Spleen (tissue), 11 donors: Measurements from ENCODE around the gene C1QL1. TPM values are rescaled to one million over a fixed set of nuclear protein-coding genes. Genes with fewer than 3 reads are reported as not detected.

ENCODE experiments used
- DNase-seq: peaks from one replicate; pipeline ENCODE4 v3.0.0-alpha.2; 2020
- H3K27ac ChIP-seq, 8 donors: fragments of 200-600 bp; sonication (generic) in 7 of 8; 1 replicate in 4 of 8; 2 replicates in 4 of 8; pipeline versions ENCODE4 v1.5.0 to v1.8.0; 2016 to 2021; ENCODE audit warnings: inconsistent platforms in 4 of 8, mild to moderate bottlenecking in 4 of 8, moderate library complexity in 1 of 8
- H3K27me3 ChIP-seq, 7 donors: fragments of 200-600 bp; sonication (generic) in 6 of 7; replicated peaks in 1 of 7; 1 replicate in 4 of 7; 2 replicates in 3 of 7; pipeline versions ENCODE4 v1.5.0 to v1.8.0; 2016 to 2021; ENCODE audit warnings: inconsistent platforms in 3 of 7, mild to moderate bottlenecking in 1 of 7
- H3K36me3 ChIP-seq, 6 donors: fragments of 200-600 bp; sonication (generic) in 5 of 6; 1 replicate in 4 of 6; 2 replicates in 2 of 6; pipeline versions ENCODE4 v1.5.0 to v1.8.0; 2016 to 2021; ENCODE audit warnings: inconsistent platforms in 2 of 6
- H3K4me1 ChIP-seq, 6 donors: fragments of 200-600 bp; sonication (generic) in 5 of 6; 1 replicate in 3 of 6; 2 replicates in 3 of 6; pipeline versions ENCODE4 v1.5.0 to v1.8.0; 2016 to 2021; ENCODE audit warnings: inconsistent platforms in 3 of 6
- H3K4me3 ChIP-seq, 8 donors: fragments of 200-600 bp; sonication (generic) in 7 of 8; 1 replicate in 4 of 8; 2 replicates in 4 of 8; pipeline versions ENCODE4 v1.5.0 to v1.8.0; 2016 to 2021; ENCODE audit warnings: inconsistent platforms in 4 of 8, mild to moderate bottlenecking in 4 of 8, moderate library complexity in 2 of 8
- H3K9me3 ChIP-seq, 8 donors: fragments of 200-600 bp; sonication (generic) in 7 of 8; 1 replicate in 4 of 8; 2 replicates in 4 of 8; pipeline versions ENCODE4 v1.5.0 to v1.8.0; 2016 to 2021; ENCODE audit warnings: inconsistent platforms in 4 of 8
- POLR2A ChIP-seq, 3 donors: fragments of 450-650 bp; IDR thresholded peaks; one replicate each; pipeline ENCODE4 v1.5.1; 2017; ENCODE audit warnings: antibody characterized with exemption in 3 of 3, mild to moderate bottlenecking in 1 of 3
- POLR2AphosphoS5 ChIP-seq, 3 donors: sonication (generic); formaldehyde crosslinking; IDR thresholded peaks; one replicate each; pipeline ENCODE4 v1.5.1; 2017; ENCODE audit warnings: antibody characterized with exemption in 3 of 3
- WGBS, 5 donors: extraction: QIAGEN DNeasy Blood & Tissue Kit in 3 of 5; methylation state at CpG; one replicate each; pipeline versions ENCODE4 v1.1.5 to v1.1.7; 2013 to 2018; 5-methylcytosine and 5-hydroxymethylcytosine counted together
- intact Hi-C: fragments of 100-400 bp; cut with DNase I; formaldehyde crosslinking; loops from one replicate; pipeline ENCODE4 v1.15.0; 2023; ENCODE audit warnings: low total_unique reads
- polyA plus RNA-seq, 3 donors: library from polyadenylated mRNA; stranded (reverse); fragments of 200-250 nt; gene quantifications; one replicate each; pipeline ENCODE4 v1.2.1, GENCODE V29; 2013
- total RNA-seq, 7 donors: library from RNA; depleted of rRNA in 3 of 7; stranded (reverse); fragments of >200 nt in 3 of 7; fragmentation: NEBNext Ultra II Directional in 4 of 7; extraction: Animal tissue kit (Norgen Biotek cat#: 25700) in 4 of 7; gene quantifications; one replicate each; pipeline versions ENCODE4 v1.1.0 to v1.2.1, GENCODE V29; 2016 to 2021
- TF ChIP-seq, protein P1 (sequence below), 11 experiments: fragments of 200-600 bp in 7 of 11; fragments of 450-650 bp in 4 of 11; sonication (generic) in 4 of 11; IDR thresholded peaks in 8 of 11; conservative IDR thresholded peaks in 3 of 11; 1 replicate in 7 of 11; 2 replicates in 4 of 11; pipeline versions ENCODE4 v1.4.0 to v1.8.0; 2016 to 2021; ENCODE audit warnings: antibody characterized with exemption in 11 of 11, inconsistent platforms in 4 of 11, mild to moderate bottlenecking in 1 of 11
- donor health status: healthy with polysubstance abuse.
- donor health status: DM: no; HTN: no; CAD: no; lungs with moderate emphysema.
- donor health status: DM: no; HTN: no; CAD: no.
- donor health status: Bipolar disorder and iron deficiency.
- donor health status: healthy.
- donor health status: DM: no; HTN: no; CAD: no.
- donor health status: DM: yes; HTN: yes; CAD: no.

Gene C1QL1
- total and polyA plus RNA-seq, 10 donors: 0.20 to 0.38 TPM; not detected in 8

DNA sequence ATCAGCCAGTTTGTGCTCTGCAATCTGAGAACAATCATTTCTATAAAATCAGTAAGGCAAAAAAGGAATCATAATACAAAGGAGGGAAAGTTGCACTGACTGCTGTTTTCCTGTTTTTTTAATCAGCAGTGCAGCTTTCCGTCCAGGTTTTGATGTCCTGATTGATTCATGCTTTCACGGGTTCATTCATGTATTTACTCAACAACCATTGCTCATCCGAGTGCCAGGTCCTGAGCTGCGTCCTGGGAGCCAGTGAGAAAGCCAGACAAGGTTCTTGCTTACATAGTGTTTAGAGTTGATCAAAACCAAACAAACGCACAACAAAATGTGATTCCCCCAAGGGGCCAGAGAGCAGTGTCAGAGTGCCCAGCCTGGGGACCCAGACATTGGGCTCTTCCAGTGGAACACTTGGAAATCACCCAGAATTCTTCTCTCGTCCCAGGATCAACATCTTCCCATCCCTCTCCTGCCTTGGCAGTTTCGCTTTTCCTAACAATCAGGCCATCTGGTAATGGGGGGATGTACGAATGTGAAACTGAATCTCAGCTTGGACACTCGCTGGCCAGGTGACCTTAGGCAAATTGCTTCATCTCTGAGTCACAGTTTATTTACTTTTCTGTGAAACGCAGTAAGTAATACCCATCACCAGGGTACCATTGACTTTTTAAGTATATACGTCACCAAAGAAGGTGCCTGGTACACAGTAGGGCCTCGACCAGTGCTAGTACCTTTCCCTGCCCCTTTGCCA lies 13.3 kb upstream of the C1QL1 start:
- no peak overlapping the region for H3K27ac ChIP-seq
- H3K9me3 ChIP-seq: no peaks in the 10 kb centered on the region
- H3K36me3 ChIP-seq: no peaks in the 10 kb centered on the region
- H3K27me3 ChIP-seq: peaks cover 0 to 57% (median 8%) of the 10 kb centered on the region in 7 donors
- peaks cover 0 to 4% (median 0%) of the 10 kb centered on the region in 6 donors for H3K4me1 ChIP-seq
- DNase-seq: no peak
- no peak overlapping the region for H3K4me3 ChIP-seq
- intact Hi-C loops: no loop called here
- no peak for TF ChIP-seq POLR2A (IDR thresholded peaks at IDR 0.05)
- TF ChIP-seq, protein P1, sequence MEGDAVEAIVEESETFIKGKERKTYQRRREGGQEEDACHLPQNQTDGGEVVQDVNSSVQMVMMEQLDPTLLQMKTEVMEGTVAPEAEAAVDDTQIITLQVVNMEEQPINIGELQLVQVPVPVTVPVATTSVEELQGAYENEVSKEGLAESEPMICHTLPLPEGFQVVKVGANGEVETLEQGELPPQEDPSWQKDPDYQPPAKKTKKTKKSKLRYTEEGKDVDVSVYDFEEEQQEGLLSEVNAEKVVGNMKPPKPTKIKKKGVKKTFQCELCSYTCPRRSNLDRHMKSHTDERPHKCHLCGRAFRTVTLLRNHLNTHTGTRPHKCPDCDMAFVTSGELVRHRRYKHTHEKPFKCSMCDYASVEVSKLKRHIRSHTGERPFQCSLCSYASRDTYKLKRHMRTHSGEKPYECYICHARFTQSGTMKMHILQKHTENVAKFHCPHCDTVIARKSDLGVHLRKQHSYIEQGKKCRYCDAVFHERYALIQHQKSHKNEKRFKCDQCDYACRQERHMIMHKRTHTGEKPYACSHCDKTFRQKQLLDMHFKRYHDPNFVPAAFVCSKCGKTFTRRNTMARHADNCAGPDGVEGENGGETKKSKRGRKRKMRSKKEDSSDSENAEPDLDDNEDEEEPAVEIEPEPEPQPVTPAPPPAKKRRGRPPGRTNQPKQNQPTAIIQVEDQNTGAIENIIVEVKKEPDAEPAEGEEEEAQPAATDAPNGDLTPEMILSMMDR (IDR thresholded peaks at IDR 0.05 in 8 of 11, conservative IDR thresholded peaks at IDR 0.05 in 3 of 11): no peak
- TF ChIP-seq POLR2AphosphoS5 (IDR thresholded peaks at IDR 0.05): no peak
- 43 to 65% (median 50%) methylated on average over 12 of the region's 12 CpGs for WGBS, 5 donors

DNA sequence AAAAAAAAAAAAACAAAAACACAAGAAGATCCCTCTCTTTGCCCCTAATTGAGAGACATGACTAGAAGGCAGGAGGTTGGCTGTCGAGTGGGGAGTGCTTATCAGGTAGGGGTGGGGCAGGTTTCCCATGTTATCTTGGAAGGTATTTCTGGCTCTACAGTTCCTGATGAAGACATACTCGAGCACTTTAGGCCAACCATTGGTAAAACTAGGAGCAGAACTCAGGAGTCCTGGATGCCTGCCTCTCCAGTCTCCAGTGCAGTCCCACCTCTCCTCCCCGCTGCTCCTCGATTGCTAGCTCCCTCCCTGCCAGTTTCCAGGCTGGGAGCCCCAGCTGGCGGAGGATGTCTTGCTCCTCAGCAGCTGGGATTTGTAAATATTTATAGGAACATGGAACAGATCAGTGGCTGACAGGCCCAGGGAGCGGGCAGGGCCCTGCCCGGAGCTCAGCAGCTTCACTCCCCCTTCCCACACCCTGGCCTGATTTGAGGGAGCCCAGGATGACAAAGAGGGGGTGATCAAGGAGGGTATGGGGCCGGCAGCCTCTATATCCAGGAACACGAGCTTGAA lies 11.4 kb upstream of the C1QL1 start:
- intact Hi-C loops: no loop called here
- Histone ChIP-seq H3K27ac (no peak overlapping the region), H3K4me1 (peaks cover 0 to 4% (median 0%) of the 10 kb centered on the region in 6 donors), H3K36me3 (no peaks in the 10 kb centered on the region), H3K27me3 (peaks cover 0 to 62% (median 6%) of the 10 kb centered on the region in 7 donors), H3K4me3 (no peak overlapping the region), H3K9me3 (no peaks in the 10 kb centered on the region)
- 59 to 72% (median 65%) methylated on average over 9 of the region's 9 CpGs for WGBS, 5 donors
- peak in 2 of 3 donors; percentile 30 to 61 for TF ChIP-seq POLR2AphosphoS5 (IDR thresholded peaks at IDR 0.05)
- TF ChIP-seq, protein P1 (IDR thresholded peaks at IDR 0.05 in 8 of 11, conservative IDR thresholded peaks at IDR 0.05 in 3 of 11): no peak
- DNase-seq: no peak

DNA sequence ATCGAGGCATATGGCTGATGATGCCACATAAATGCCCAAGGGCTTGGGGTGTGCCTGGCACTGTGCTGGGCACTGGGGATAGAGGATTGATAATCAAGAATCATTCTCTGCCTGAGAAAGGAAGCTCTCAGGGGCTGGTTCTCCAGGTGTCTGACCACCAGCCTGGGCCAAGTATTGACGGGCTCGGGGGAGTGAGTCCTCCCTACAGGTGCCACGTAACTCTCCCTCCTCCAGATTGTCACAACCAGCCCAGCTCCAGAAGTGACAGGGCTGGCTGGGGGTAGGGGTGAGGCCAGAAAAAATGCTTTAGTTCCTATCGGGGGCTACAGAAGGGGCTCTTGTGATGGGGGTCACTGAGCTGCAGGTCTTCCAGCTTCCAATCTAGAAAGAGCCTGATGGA lies 10.7 kb upstream of the C1QL1 start:
- no peak overlapping the region for H3K4me3 ChIP-seq
- no peak for DNase-seq
- peaks cover 0 to 4% (median 0%) of the 10 kb centered on the region in 6 donors for H3K4me1 ChIP-seq
- H3K36me3 ChIP-seq: no peaks in the 10 kb centered on the region
- WGBS, 5 donors: 72 to 92% (median 81%) methylated on average over 5 of the region's 5 CpGs
- no peak overlapping the region for H3K27ac ChIP-seq
- no peaks in the 10 kb centered on the region for H3K9me3 ChIP-seq
- TF ChIP-seq, protein P1 (IDR thresholded peaks at IDR 0.05 in 8 of 11, conservative IDR thresholded peaks at IDR 0.05 in 3 of 11): no peak
- no peak for TF ChIP-seq POLR2AphosphoS5 (IDR thresholded peaks at IDR 0.05)
- TF ChIP-seq POLR2A (IDR thresholded peaks at IDR 0.05): no peak
- H3K27me3 ChIP-seq: peaks cover 0 to 69% (median 6%) of the 10 kb centered on the region in 7 donors
- intact Hi-C loops: no loop called here

DNA sequence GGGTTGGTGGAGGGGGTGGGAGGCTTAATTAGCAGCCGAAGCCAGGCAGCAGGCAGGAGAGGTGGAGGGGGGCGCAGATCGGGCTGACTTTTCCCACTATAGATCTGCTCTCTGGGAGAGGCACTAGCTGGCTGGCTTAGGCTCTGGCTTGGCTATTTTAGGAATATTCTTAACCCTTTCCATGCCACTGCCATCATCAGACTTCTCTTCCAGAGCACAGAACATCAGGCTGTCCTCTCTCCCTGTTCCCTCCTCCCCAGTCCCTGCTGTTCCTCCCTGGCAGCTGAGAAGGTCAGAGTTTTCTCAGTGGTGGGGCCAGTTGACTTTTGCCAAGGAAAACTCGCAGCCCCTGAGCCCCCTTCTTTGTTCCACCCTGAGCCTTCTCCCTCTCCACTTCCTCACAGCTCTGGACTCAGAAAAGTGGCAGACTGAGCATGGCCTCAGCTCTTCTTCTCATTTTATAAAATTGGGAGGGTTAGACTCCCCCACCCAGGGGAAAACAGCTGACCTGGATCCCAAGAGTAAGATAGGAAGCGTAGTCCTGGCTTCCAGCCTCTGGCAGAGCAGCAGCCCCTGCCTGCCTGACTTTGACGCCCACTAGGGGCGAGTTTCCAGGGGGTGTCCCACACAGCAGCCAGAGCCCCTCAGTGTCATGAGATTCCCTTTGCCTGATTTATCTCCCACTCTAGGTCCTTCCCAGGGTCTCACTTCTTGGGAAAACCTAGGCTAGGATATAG lies 9.9 kb upstream of the C1QL1 start:
- WGBS, 5 donors: 49 to 67% (median 62%) methylated on average over 7 of the region's 7 CpGs
- H3K27ac ChIP-seq: no peak overlapping the region
- intact Hi-C loops: no loop called here

More for the DNA sequence above, 9.9 kb upstream of the C1QL1 start:
- peaks cover 0 to 4% (median 0%) of the 10 kb centered on the region in 6 donors for H3K4me1 ChIP-seq
- no peak overlapping the region for H3K4me3 ChIP-seq
- peaks cover 0 to 75% (median 6%) of the 10 kb centered on the region in 7 donors for H3K27me3 ChIP-seq
- DNase-seq: no peak
- H3K9me3 ChIP-seq: no peaks in the 10 kb centered on the region
- no peaks in the 10 kb centered on the region for H3K36me3 ChIP-seq
- TF ChIP-seq, protein P1 (IDR thresholded peaks at IDR 0.05 in 8 of 11, conservative IDR thresholded peaks at IDR 0.05 in 3 of 11): no peak
- no peak for TF ChIP-seq POLR2AphosphoS5 (IDR thresholded peaks at IDR 0.05)
- no peak for TF ChIP-seq POLR2A (IDR thresholded peaks at IDR 0.05)
